Neural progenitor cell (in vitro differentiated cells): Measurements from ENCODE around the gene TMEM256.

Source experiments
- CTCF ChIP-seq: fragments of 200-600 bp; sonication (generic); IDR thresholded peaks from 2 replicates; pipeline ENCODE4 v1.5.1; 2017; ENCODE audit warnings: antibody characterized with exemption, mild to moderate bottlenecking
- EZH2 ChIP-seq: fragments of 200-600 bp; sonication (generic); IDR thresholded peaks from 2 replicates; pipeline ENCODE4 v1.6.1; 2017; ENCODE audit warnings: antibody characterized with exemption, mild to moderate bottlenecking, moderate library complexity

DNA sequence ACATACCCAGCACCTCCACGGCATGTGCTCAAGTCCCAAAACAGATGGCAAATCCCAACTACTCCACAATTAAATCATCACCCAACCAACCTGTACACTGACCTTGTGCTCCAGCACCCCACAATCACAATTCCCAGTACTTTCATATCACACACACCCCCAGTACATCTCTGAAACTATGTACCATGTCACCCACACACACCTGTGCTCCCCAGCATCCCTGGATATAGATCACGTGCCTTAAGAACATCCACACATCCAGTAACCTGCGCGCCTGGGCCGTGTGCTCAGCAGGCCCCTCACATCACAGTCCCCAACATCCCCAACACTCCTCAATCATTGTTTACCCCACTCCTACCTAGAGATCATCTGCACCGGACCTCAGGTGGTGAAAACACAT, 5.8 kb upstream of the TMEM256 start:
- TF ChIP-seq CTCF: no peak
- no peak for TF ChIP-seq EZH2
